Prostate gland (tissue), 2 donors: ENCODE data around the gene CDK3. TPM values are rescaled to one million over a fixed set of nuclear protein-coding genes. Genes with fewer than 3 reads are reported as not detected.

Experiments used
- DNase-seq: peaks from one replicate; pipeline ENCODE4 v3.0.0-alpha.2; 2019; ENCODE audit warnings: low spot score
- H3K27ac ChIP-seq, 2 donors: fragments of 200-600 bp; sonication (generic); 2 replicates each; pipeline ENCODE4 v1.5.1; 2017 to 2019
- H3K27me3 ChIP-seq: fragments of 200-600 bp; sonication (generic); replicated peaks from 2 replicates; pipeline ENCODE4 v1.5.1; 2019; ENCODE audit not compliant: insufficient read depth
- H3K36me3 ChIP-seq, 2 donors: fragments of 200-600 bp; sonication (generic); 1 replicate in 1 of 2; 2 replicates in 1 of 2; pipeline versions ENCODE4 v1.5.1 to v1.8.1; 2017 to 2019
- H3K4me1 ChIP-seq: fragments of 200-600 bp; sonication (generic); replicated peaks from 2 replicates; pipeline ENCODE4 v1.5.1; 2019
- H3K4me3 ChIP-seq, 2 donors: fragments of 200-600 bp; sonication (generic); 2 replicates each; pipeline ENCODE4 v1.5.1; 2017 to 2019
- H3K9me3 ChIP-seq: fragments of 200-600 bp; sonication (generic); 2 replicates; pipeline ENCODE4 v1.5.1; 2017
- POLR2A ChIP-seq: fragments of 450-650 bp; IDR thresholded peaks from one replicate; pipeline ENCODE4 v1.6.1; 2016; ENCODE audit warnings: antibody characterized with exemption, mild to moderate bottlenecking
- POLR2AphosphoS5 ChIP-seq: sonication (generic); formaldehyde crosslinking; IDR thresholded peaks from one replicate; pipeline ENCODE4 v1.6.1; 2017; ENCODE audit warnings: antibody characterized with exemption
- WGBS: methylation state at CpG from one replicate; pipeline ENCODE4 v1.1.5; 2018; 5-methylcytosine and 5-hydroxymethylcytosine counted together
- intact Hi-C: fragments of 100-400 bp; cut with DNase I; formaldehyde crosslinking; loops from one replicate; pipeline ENCODE4 v1.14.2; 2022
- total RNA-seq, 2 donors: library from RNA; depleted of rRNA; stranded (reverse); fragments of >200 nt; gene quantifications; one replicate each; pipeline ENCODE4 v1.1.0, GENCODE V29; 2016
- TF ChIP-seq, protein P1 (sequence below), 4 experiments: fragments of 200-600 bp in 2 of 4; fragments of 450-650 bp in 2 of 4; sonication (generic) in 2 of 4; IDR thresholded peaks; 1 replicate in 3 of 4; 2 replicates in 1 of 4; pipeline ENCODE4 v1.5.1; 2016 to 2019; ENCODE audit warnings: antibody characterized with exemption in 4 of 4, mild to moderate bottlenecking in 2 of 4, moderate library complexity in 2 of 4

CDK3 gene
- total RNA-seq, 2 donors from 2014 or later: 16.9 to 17.2 TPM

GRCh38 chr17:76032073-76032779, 31.6 kb downstream of the CDK3 start:
- intact Hi-C loops: no loop called here
- DNase-seq: no peak
- WGBS: 86% methylated on average over 18 of the region's 20 CpGs

DNA sequence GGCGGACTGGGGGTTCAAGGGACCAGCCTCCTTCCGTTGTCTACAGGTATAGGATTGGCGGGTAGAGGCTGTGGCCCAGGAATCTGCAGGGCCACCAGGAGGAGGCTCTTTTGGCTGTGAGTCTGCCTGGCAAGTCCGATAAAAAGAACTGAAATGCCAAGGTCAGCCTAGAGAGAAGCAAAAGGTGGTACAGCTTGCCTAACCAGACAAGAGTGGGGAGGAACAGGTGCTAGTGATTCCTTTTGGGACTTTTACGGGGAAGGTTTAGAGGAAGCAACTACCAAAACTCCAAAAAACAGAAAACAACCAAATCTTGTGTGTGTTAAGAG, 32.1 kb downstream of the CDK3 start:
- no peak overlapping the region for H3K4me3 ChIP-seq
- intact Hi-C loops: no loop called here
- WGBS: 95% methylated on average over 5 of the region's 5 CpGs

More at GRCh38 chr17:76032073-76032779, 31.6 kb downstream of the CDK3 start:
- H3K9me3 ChIP-seq: no peaks in the 10 kb centered on the region
- H3K27ac ChIP-seq: no peak overlapping the region
- no peak overlapping the region for H3K4me3 ChIP-seq
- H3K4me1 ChIP-seq: no peaks in the 10 kb centered on the region
- TF ChIP-seq POLR2A: no peak
- TF ChIP-seq, protein P1, sequence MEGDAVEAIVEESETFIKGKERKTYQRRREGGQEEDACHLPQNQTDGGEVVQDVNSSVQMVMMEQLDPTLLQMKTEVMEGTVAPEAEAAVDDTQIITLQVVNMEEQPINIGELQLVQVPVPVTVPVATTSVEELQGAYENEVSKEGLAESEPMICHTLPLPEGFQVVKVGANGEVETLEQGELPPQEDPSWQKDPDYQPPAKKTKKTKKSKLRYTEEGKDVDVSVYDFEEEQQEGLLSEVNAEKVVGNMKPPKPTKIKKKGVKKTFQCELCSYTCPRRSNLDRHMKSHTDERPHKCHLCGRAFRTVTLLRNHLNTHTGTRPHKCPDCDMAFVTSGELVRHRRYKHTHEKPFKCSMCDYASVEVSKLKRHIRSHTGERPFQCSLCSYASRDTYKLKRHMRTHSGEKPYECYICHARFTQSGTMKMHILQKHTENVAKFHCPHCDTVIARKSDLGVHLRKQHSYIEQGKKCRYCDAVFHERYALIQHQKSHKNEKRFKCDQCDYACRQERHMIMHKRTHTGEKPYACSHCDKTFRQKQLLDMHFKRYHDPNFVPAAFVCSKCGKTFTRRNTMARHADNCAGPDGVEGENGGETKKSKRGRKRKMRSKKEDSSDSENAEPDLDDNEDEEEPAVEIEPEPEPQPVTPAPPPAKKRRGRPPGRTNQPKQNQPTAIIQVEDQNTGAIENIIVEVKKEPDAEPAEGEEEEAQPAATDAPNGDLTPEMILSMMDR (IDR thresholded peaks at IDR 0.05): no peak
- TF ChIP-seq POLR2AphosphoS5: no peak
- no peaks in the 10 kb centered on the region for H3K27me3 ChIP-seq
- H3K36me3 ChIP-seq: no peaks in the 10 kb centered on the region

DNA sequence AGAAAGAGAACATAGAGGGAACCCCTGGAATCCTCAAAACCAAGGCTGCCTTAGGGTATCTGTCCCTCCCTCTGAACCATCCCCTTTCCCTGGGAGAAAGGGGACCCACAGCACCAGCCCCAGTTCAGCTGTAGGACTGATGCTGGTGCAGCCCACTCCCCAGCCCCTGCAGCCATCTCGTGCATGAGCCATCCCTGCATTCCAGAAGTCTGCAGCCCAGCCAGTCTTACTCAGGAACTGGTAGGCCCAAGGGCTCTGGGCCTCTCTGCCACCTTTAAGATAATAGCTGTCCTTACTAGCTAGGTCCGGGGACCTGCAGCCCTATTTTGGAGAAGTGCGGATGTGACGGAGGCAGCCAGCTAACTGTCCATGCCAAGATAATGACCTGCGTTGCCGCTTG, 32.5 kb downstream of the CDK3 start:
- Histone ChIP-seq H3K27ac (no peak overlapping the region), H3K9me3 (no peaks in the 10 kb centered on the region), H3K36me3 (no peaks in the 10 kb centered on the region), H3K4me3 (no peak overlapping the region), H3K27me3 (no peaks in the 10 kb centered on the region), H3K4me1 (no peaks in the 10 kb centered on the region)
- intact Hi-C loops: no loop called here
- DNase-seq: no peak
- WGBS: 96% methylated on average over 6 of the region's 6 CpGs
- TF ChIP-seq, protein P1 (IDR thresholded peaks at IDR 0.05): no peak
- no peak for TF ChIP-seq POLR2A
- no peak for TF ChIP-seq POLR2AphosphoS5

More for the DNA sequence above, 32.1 kb downstream of the CDK3 start:
- Histone ChIP-seq H3K4me1 (no peaks in the 10 kb centered on the region), H3K36me3 (no peaks in the 10 kb centered on the region), H3K9me3 (no peaks in the 10 kb centered on the region), H3K27ac (no peak overlapping the region), H3K27me3 (no peaks in the 10 kb centered on the region)
- TF ChIP-seq, protein P1 (IDR thresholded peaks at IDR 0.05): no peak
- TF ChIP-seq POLR2A (no peak), POLR2AphosphoS5 (no peak)
- DNase-seq: no peak

DNA sequence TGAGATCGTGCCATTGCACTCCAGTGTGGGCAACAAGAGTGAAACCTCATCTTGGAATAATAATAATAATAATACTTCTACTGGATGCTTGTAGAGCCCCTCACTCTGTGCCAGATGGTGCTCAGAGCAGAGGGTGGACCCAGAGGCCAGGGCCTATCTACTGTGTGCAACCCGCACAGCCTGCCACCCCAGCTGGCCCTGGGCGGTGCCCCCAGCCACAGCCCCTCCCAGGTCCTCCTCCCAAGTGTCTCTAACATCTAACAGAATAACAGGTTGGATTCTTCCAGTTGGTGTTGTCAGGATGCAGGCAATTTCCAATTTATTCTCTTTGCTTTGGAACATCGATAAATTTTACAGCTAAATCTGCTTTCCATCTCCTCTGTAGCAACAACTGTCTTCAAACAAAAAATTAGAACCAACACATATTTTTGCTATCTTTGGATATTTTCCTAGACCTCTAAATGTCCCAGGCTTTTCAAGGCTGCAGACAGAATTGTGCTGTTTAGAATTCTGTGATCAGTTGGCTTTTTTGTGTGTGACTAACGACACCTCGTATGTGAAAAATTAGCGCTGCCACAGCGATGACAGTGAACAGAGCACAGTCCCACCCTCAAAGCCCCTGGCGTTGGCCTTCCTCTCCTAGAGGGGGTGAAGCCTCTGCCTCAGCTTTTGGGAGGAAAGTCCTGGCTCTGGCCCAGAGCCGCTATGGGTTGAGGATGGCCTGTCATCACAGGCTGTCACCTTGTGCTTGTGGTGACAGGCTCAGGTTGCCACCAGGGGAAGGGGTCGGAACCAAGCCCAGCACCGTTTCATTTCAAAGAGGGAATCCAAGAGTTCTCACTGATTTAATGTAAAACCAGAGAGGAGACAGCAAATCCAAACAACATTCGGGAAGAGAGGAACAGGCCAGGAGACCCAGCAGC, 34.0 kb downstream of the CDK3 start:
- no peaks in the 10 kb centered on the region for H3K27me3 ChIP-seq
- no peaks in the 10 kb centered on the region for H3K4me1 ChIP-seq
- no peak overlapping the region for H3K4me3 ChIP-seq
- intact Hi-C loops: no loop called here
- WGBS: 73% methylated on average over 13 of the region's 13 CpGs
- DNase-seq: no peak
- no peaks in the 10 kb centered on the region for H3K9me3 ChIP-seq
- H3K27ac ChIP-seq: no peak overlapping the region
- no peak for TF ChIP-seq POLR2A
- TF ChIP-seq, protein P1 (IDR thresholded peaks at IDR 0.05): no peak
- TF ChIP-seq POLR2AphosphoS5: no peak
- H3K36me3 ChIP-seq: peaks cover 2 to 10% of the 10 kb centered on the region in 2 donors
